Duodenal mucosa (tissue), 2 donors: ENCODE results near the gene ALDH4A1.

Source experiments
- H3K27ac ChIP-seq: one replicate; pipeline ENCODE4 v1.7.0; 2013; ENCODE audit warnings: low read depth, low read length
- H3K27me3 ChIP-seq, 2 donors: one replicate each; pipeline ENCODE4 v1.7.0; 2013; ENCODE audit warnings: low read length in 2 of 2, control low read depth in 1 of 2; ENCODE audit not compliant: insufficient read depth in 2 of 2, control insufficient read depth in 1 of 2
- H3K36me3 ChIP-seq, 2 donors: one replicate each; pipeline ENCODE4 v1.7.0; 2013; ENCODE audit warnings: low read length in 2 of 2, control low read depth in 1 of 2; ENCODE audit not compliant: insufficient read depth in 2 of 2, control insufficient read depth in 1 of 2
- H3K4me1 ChIP-seq, 2 donors: one replicate each; pipeline ENCODE4 v1.7.0; 2013; ENCODE audit warnings: low read length in 2 of 2, control low read depth in 1 of 2; ENCODE audit not compliant: insufficient read depth in 2 of 2, control insufficient read depth in 1 of 2
- H3K4me3 ChIP-seq, 2 donors: one replicate each; pipeline ENCODE4 v1.7.0; 2013; ENCODE audit warnings: low read length in 2 of 2, low read depth in 1 of 2
- H3K9ac ChIP-seq, 2 donors: one replicate each; pipeline ENCODE4 v1.7.0; 2013; ENCODE audit warnings: low read length in 2 of 2, low read depth in 1 of 2
- H3K9me3 ChIP-seq, 2 donors: one replicate each; pipeline ENCODE4 v1.7.0; 2013; ENCODE audit warnings: low read length in 2 of 2, control low read depth in 1 of 2; ENCODE audit not compliant: control insufficient read depth in 1 of 2

ALDH4A1 gene

DNA sequence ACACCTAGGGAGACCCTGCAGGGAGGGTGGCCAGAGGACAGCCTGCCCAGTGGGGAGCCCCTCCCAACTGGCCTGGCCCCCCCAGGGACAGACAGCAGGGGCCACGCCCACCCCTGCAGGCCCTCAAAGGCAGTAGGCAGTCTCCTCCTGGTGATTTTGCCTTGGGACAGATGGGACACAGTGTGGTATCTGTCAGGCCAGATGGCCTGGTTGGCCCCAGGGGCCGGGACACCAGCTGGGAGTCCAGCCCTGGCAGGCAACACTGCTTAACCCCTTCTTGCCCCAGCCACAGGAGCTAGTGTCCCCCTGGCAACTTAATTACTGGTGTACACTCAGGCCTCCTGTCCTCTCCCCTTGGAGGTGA, 36.3 kb upstream of the ALDH4A1 start:
- Histone ChIP-seq H3K9ac (no peak overlapping the region), H3K27ac (no peak overlapping the region), H3K9me3 (no peaks in the 10 kb centered on the region), H3K4me1 (peaks cover 0 to 22% of the 10 kb centered on the region in 2 donors), H3K27me3 (no peaks in the 10 kb centered on the region), H3K4me3 (no peak overlapping the region), H3K36me3 (no peaks in the 10 kb centered on the region)

DNA sequence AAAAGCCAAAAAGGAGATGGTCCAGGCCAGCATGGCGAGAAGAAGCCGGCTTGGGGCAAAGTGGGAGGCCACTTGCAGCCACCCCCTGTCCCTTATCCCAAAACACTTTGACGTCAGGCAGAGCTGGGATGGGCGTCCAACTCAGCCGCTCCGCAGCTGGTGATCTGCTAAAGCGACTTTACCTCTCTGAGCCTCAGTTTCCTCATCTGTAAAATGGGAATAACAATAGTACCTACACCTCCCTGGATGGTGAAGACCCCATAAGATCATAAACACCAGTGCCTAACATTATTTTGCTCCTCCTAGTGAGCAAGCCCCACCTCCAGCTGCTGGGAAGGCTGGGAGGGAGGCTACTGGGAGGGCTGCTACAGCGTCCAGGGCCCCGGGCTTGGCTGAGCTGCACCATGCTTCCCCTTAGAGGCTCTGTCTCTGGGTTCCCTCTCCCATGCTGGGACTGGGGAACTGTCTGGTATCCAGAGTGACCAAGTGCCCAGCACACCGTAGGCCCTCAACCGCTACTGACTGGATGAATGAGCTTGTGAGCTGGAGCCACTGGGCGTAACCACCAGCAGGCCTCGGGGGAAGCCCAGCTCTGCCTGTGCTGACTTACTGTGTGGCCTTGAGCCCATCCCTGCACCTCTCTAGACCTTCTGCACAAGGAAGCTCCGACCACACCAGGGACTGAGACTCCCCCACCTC, 35.8 kb upstream of the ALDH4A1 start:
- Histone ChIP-seq H3K27ac (no peak overlapping the region), H3K9me3 (no peaks in the 10 kb centered on the region), H3K27me3 (no peaks in the 10 kb centered on the region), H3K4me1 (peaks cover 1 to 24% of the 10 kb centered on the region in 2 donors), H3K4me3 (no peak overlapping the region), H3K36me3 (no peaks in the 10 kb centered on the region), H3K9ac (no peak overlapping the region)

DNA sequence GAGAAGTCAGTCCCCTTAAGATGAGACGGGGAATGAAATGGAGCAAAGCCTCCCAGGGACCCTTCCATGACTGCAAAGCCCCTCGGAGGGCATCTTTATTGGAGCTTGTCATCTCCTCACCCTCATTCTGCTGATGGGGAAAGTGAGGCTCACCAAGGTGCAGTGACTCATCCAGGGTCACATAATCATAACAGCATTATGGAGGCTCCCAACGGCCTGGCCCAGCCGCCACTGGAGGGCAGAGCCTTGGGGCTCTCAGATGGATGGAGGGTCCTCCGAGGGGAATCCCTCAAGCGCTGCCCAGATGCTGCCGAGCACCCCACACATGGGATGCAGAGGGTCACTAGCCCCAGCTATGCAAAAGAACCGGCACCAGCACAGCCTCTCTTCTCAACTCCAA, 35.2 kb upstream of the ALDH4A1 start:
- Histone ChIP-seq H3K36me3 (no peaks in the 10 kb centered on the region), H3K9ac (no peak overlapping the region), H3K9me3 (no peaks in the 10 kb centered on the region), H3K4me3 (no peak overlapping the region), H3K27ac (no peak overlapping the region), H3K4me1 (peaks cover 4 to 26% of the 10 kb centered on the region in 2 donors), H3K27me3 (no peaks in the 10 kb centered on the region)

DNA sequence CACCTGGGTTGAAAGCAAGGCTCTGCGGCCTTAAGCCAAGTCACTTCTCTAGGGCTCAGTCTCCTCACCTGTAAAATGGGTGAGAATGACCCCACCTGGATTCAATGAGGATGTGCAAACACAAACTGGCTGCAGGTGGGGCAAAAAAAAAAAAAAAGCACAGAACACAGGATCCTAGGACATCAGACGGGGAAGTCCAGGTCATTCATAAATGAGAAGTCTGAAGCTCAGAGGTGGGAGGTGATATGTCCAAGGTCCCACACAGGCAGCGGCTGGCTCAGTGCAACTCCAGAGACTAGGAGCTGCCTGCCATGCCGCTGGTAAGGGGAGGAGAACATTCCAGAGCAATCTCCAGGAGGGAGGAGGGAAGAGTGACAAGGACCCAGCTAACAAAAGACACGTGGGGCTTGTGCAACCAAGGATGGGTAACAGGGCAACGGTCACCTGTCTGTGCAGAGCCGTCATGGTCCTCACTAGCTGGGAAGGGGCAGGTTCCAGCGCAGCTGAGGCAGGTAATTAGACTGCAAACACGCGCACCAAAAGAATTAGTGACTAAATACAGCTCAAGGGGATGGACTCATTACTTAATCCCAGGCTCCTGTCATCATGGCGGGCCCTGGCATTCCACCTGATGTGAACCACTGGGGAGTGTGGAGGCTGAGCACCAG, 34.6 kb upstream of the ALDH4A1 start:
- Histone ChIP-seq H3K9ac (no peak overlapping the region), H3K27ac (no peak overlapping the region), H3K36me3 (no peaks in the 10 kb centered on the region), H3K4me3 (no peak overlapping the region), H3K27me3 (no peaks in the 10 kb centered on the region), H3K9me3 (no peaks in the 10 kb centered on the region), H3K4me1 (peaks cover 4 to 26% of the 10 kb centered on the region in 2 donors)

DNA sequence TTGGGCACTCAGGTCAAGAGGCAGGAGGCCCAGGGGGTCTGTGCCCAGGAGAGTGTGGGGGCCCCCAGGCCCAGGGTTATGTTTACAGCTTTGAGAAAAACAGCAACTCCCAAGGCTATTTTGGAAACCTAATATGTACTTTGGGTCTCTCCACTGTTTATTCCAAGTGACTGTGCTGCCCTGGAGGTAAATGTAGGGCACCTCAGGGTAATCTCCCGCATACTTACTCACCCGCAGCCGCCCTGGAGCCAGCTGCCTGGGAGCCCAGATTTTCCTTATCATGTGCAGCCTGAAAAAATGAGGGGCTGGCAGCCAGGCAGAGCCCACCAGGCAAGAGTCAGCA, 34.1 kb upstream of the ALDH4A1 start:
- Histone ChIP-seq H3K27me3 (no peaks in the 10 kb centered on the region), H3K4me1 (peaks cover 4 to 26% of the 10 kb centered on the region in 2 donors), H3K36me3 (no peaks in the 10 kb centered on the region), H3K4me3 (no peak overlapping the region), H3K9me3 (no peaks in the 10 kb centered on the region), H3K27ac (no peak overlapping the region), H3K9ac (no peak overlapping the region)

DNA sequence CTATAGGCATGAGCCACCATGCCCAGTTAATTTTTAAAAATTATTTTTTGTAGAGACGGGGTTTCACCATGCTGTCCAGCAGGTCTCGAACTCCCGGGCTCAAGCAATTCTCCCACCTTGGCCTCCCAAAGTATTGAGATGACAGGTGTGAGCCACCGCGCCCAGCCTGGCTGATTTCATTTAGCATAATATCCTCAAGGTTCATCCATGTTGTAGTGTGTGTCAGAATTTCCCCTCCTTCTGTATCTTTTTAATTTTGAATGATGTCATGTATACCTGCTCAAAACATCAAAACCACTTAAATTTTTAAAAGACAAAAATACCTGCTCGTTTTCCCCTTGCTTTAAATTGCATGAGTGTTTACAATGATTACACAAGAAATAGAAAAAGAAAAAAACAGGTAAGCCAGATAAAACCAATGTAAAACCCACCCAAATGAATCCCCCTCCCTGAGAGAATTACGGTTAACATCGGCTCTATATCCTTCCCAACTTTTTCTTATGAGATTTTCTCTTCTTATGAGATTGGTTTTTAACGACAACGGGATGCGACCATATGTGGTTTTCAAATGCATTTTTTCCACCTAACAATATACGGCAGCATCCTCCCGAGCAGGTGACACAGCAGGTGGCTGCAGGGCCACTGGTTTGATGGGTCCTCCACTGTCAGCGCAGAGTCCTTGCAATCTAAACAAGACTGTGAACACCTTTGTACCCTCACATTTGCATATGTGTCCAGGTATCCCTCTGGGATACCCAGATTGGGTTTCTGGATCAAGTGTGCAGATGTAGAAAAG, 32.0 kb upstream of the ALDH4A1 start:
- Histone ChIP-seq H3K9me3 (no peaks in the 10 kb centered on the region), H3K27me3 (no peaks in the 10 kb centered on the region), H3K9ac (no peak overlapping the region), H3K27ac (no peak overlapping the region), H3K36me3 (no peaks in the 10 kb centered on the region), H3K4me3 (no peak overlapping the region), H3K4me1 (peaks cover 10 to 21% of the 10 kb centered on the region in 2 donors)

DNA sequence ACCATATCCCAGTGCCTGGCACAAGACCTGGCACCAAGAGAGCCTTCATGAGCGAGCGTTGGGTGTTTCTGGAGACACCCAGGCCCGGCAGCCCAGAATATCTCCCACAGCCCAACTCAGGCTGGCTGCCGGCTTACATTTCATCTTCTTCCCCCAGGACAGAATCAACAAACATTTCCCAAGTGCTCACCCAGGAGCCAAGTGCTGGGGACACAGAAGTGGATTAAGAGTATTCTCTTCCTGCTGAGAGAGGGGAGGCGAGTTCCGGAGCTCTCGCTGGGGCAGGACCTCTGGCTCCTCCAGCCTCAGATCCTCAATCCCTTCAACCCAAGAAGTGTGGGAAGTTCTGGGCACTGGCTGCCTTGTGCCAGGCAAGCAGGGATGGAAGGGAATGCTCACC, 30.5 kb upstream of the ALDH4A1 start:
- Histone ChIP-seq H3K27me3 (no peaks in the 10 kb centered on the region), H3K9ac (no peak overlapping the region), H3K36me3 (no peaks in the 10 kb centered on the region), H3K9me3 (no peaks in the 10 kb centered on the region), H3K4me1 (peaks cover 14 to 26% of the 10 kb centered on the region in 2 donors), H3K4me3 (no peak overlapping the region), H3K27ac (no peak overlapping the region)

DNA sequence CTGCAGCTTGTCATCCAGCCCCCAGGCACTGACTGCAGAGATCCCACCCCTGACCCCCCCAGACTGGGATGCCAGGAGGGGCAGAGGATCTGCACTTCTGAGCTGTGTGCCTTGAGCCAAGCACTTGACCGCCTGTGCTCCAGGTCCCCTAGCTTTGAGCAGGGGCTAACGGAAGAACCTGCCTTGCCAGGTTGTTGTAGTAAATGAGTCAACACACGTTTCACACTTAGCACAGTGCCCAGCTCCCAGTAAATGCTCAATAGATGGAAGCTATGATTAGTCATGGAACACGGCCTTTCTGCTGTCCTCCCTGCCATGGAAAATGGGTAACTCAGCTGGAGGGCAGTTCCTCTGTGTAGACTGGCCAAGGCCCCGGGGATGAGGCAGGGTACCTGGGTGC, 30.0 kb upstream of the ALDH4A1 start:
- no peaks in the 10 kb centered on the region for H3K36me3 ChIP-seq
- H3K4me3 ChIP-seq, result no peak overlapping the region
- no peaks in the 10 kb centered on the region for H3K27me3 ChIP-seq
- H3K27ac ChIP-seq, result no peak overlapping the region
- peaks cover 14 to 31% of the 10 kb centered on the region in 2 donors for H3K4me1 ChIP-seq
- no peaks in the 10 kb centered on the region for H3K9me3 ChIP-seq
- no peak overlapping the region for H3K9ac ChIP-seq

DNA sequence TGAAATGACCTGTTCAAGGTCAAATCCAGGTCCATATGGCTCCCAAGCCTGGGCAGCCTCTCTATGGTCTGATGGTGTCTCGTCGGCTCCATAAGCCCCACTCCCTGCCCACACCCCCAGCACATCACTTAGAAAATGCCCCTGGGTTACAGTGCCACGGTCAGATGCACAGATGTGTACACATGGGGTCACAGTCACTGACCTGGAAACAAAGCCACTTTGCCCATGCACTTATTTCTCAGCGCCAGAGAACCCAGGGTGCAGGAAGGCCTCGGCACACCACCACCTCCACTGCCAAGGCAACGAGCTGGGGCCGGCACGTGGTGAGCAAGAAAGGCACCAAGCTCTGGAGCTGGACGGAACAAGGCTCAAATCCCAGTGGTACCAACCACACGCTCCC, 29.4 kb upstream of the ALDH4A1 start:
- H3K27me3 ChIP-seq, result no peaks in the 10 kb centered on the region
- H3K4me3 ChIP-seq, result no peak overlapping the region
- no peak overlapping the region for H3K27ac ChIP-seq
- H3K4me1 ChIP-seq, result peaks cover 20 to 37% of the 10 kb centered on the region in 2 donors
- no peaks in the 10 kb centered on the region for H3K36me3 ChIP-seq
- H3K9ac ChIP-seq, result no peak overlapping the region
- H3K9me3 ChIP-seq, result no peaks in the 10 kb centered on the region

DNA sequence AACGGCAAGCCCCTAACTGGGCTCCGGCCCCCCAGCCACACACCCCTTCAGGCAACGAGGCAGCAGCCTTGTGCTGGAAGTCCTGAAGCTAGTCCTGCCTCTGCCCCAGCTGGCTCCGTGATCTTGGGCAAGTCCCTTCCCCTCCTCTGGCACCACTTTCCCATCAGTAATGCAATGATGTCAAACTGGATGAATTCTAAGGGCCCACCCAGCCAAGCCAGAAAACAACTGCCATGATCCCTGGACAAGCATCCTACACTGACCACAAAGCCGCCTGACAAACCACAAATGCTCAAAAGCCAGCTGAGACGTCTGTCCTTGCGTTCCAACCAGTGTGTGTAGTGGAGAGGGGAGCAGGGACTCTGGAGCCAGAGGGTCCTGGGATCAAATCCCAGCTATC, 27.3 kb upstream of the ALDH4A1 start:
- no peaks in the 10 kb centered on the region for H3K9me3 ChIP-seq
- H3K9ac ChIP-seq, result no peak overlapping the region
- no peaks in the 10 kb centered on the region for H3K27me3 ChIP-seq
- H3K27ac ChIP-seq, result no peak overlapping the region
- peaks cover 20 to 37% of the 10 kb centered on the region in 2 donors for H3K4me1 ChIP-seq
- no peaks in the 10 kb centered on the region for H3K36me3 ChIP-seq
- no peak overlapping the region for H3K4me3 ChIP-seq
